ENCODE measurements around the gene AGAP1.

- TF ChIP-seq CTCF (conservative IDR thresholded peaks at IDR 0.05; ENCODE audit: low read length) (no peak), EZH2phosphoT487 (IDR thresholded peaks at IDR 0.05; ENCODE audit: borderline replicate concordance, low read depth, low read length) (no peak)
Measured at GRCh38 chr2:235825946-235826345, 332.1 kb downstream of the AGAP1 start.

Measured in OCI-LY7 (cell line).